GM19351 (cell line): ENCODE results near the gene COX14.
"Not testable (repeated sequence)": the region's sequence is repeated elsewhere in the genome, so short reads cannot be mapped to it uniquely, and the experiment has no call there.

ENCODE experiments used
- ATAC-seq: cut with Tn5 transposase; IDR thresholded peaks from one replicate; pipeline ENCODE4 v1.9.1; 2021; ENCODE audit warnings: mild to moderate bottlenecking, moderate library complexity; ENCODE audit not compliant: unreplicated experiment

Gene COX14

GRCh38 chr12:50107416-50108268 is 4.4 kb upstream of the COX14 start:
- no peak for ATAC-seq

- ATAC-seq: no peak
Measured at GRCh38 chr12:50109319-50109718, 2.7 kb upstream of the COX14 start.

- ATAC-seq: no peak
Measured at GRCh38 chr12:50110127-50110761, 1.8 kb upstream of the COX14 start.

- ATAC-seq: no peak
Measured at GRCh38 chr12:50110762-50111351, 1.2 kb upstream of the COX14 start.

GRCh38 chr12:50111395-50111692 is 692 bp upstream of the COX14 start:
- ATAC-seq: no peak

GRCh38 chr12:50112456-50113218 is 601 bp downstream of the COX14 start:
- no peak for ATAC-seq

- no peak for ATAC-seq
Measured at GRCh38 chr12:50117057-50117622, 5.1 kb downstream of the COX14 start.

GRCh38 chr12:50119387-50119786 is 7.4 kb downstream of the COX14 start:
- no peak for ATAC-seq

- ATAC-seq: no peak
Measured at GRCh38 chr12:50120521-50120920, 8.5 kb downstream of the COX14 start.

- ATAC-seq: no peak
Measured at GRCh38 chr12:50120953-50121352, 8.9 kb downstream of the COX14 start.

- ATAC-seq: no peak
Measured at GRCh38 chr12:50121641-50122040, 9.6 kb downstream of the COX14 start.

- ATAC-seq: no peak
Measured at GRCh38 chr12:50123203-50123602, 11.2 kb downstream of the COX14 start.

GRCh38 chr12:50127546-50127945 is 15.5 kb downstream of the COX14 start:
- no peak for ATAC-seq

GRCh38 chr12:50129290-50129689 is 17.3 kb downstream of the COX14 start:
- no peak for ATAC-seq

GRCh38 chr12:50132505-50133135 is 20.6 kb downstream of the COX14 start:
- ATAC-seq: no peak

- no peak for ATAC-seq
Measured at GRCh38 chr12:50142993-50143392, 31.0 kb downstream of the COX14 start.

- ATAC-seq: no peak
Measured at GRCh38 chr12:50145439-50145838, 33.4 kb downstream of the COX14 start.

GRCh38 chr12:50147281-50147680 is 35.2 kb downstream of the COX14 start:
- no peak for ATAC-seq

- not testable (repeated sequence) for ATAC-seq
Measured at GRCh38 chr12:50148011-50148410, 36.0 kb downstream of the COX14 start.

- no peak for ATAC-seq
Measured at GRCh38 chr12:50149311-50149710, 37.3 kb downstream of the COX14 start.
